Ishikawa (cell line): ENCODE results near the gene THAP8.

Source experiments
- CEBPB ChIP-seq: IDR thresholded peaks from 2 replicates; pipeline ENCODE4 v1.6.1; 2012
- CREB1 ChIP-seq: IDR thresholded peaks from 2 replicates; pipeline ENCODE4 v1.6.1; 2012; ENCODE audit warnings: low read depth
- EGR1 ChIP-seq: IDR thresholded peaks from 2 replicates; pipeline ENCODE4 v1.6.1; 2012
- EP300 ChIP-seq: IDR thresholded peaks from 2 replicates; pipeline ENCODE4 v1.6.1; 2012; ENCODE audit warnings: borderline replicate concordance
- FOXM1 ChIP-seq: IDR thresholded peaks from 2 replicates; pipeline ENCODE4 v1.6.1; 2012; ENCODE audit warnings: low read depth, borderline replicate concordance
- MAX ChIP-seq: IDR thresholded peaks from 2 replicates; pipeline ENCODE4 v1.6.1; 2012
- NFIC ChIP-seq: IDR thresholded peaks from 2 replicates; pipeline ENCODE4 v1.6.1; 2012
- RAD21 ChIP-seq: IDR thresholded peaks from 2 replicates; pipeline ENCODE4 v1.6.1; 2012; ENCODE audit warnings: low read depth
- REST ChIP-seq: IDR thresholded peaks from 2 replicates; pipeline ENCODE4 v1.6.1; 2012; ENCODE audit warnings: low read depth, mild to moderate bottlenecking
- TAF1 ChIP-seq: IDR thresholded peaks from 2 replicates; pipeline ENCODE4 v1.6.1; 2012; ENCODE audit warnings: low read depth, mild to moderate bottlenecking
- TCF12 ChIP-seq: IDR thresholded peaks from 2 replicates; pipeline ENCODE4 v1.6.1; 2012; ENCODE audit warnings: low read depth
- TEAD4 ChIP-seq: IDR thresholded peaks from 2 replicates; pipeline ENCODE4 v1.6.1; 2012
- USF1 ChIP-seq: IDR thresholded peaks from 2 replicates; pipeline ENCODE4 v1.6.1; 2012
- YY1 ChIP-seq: IDR thresholded peaks from 2 replicates; pipeline ENCODE4 v1.6.1; 2012; ENCODE audit warnings: low read depth
- ZBTB7A ChIP-seq: IDR thresholded peaks from 2 replicates; pipeline ENCODE4 v1.6.1; 2012; ENCODE audit warnings: low read depth

The THAP8 gene

GRCh38 chr19:36006955-36007354, 47.1 kb downstream of the THAP8 start:
- no peak for TF ChIP-seq ZBTB7A
- no peak for TF ChIP-seq YY1
- TF ChIP-seq TCF12 = no peak
- TF ChIP-seq TEAD4 = no peak
- no peak for TF ChIP-seq CEBPB
- no peak for TF ChIP-seq MAX
- TF ChIP-seq RAD21 = no peak
- TF ChIP-seq TAF1 = no peak
- TF ChIP-seq CREB1 = no peak
- TF ChIP-seq REST = no peak
- no peak for TF ChIP-seq FOXM1
- TF ChIP-seq USF1 = no peak
- no peak for TF ChIP-seq NFIC
- TF ChIP-seq EP300 = no peak
- no peak for TF ChIP-seq EGR1

- TF ChIP-seq NFIC (no peak), FOXM1 (no peak), USF1 (no peak), TEAD4 (no peak), REST (no peak), YY1 (no peak), EGR1 (no peak), MAX (no peak), RAD21 (no peak), EP300 (no peak), TAF1 (no peak), CEBPB (no peak), TCF12 (no peak), CREB1 (no peak), ZBTB7A (no peak)
Observed at GRCh38 chr19:36003284-36003683, 50.8 kb downstream of the THAP8 start.

GRCh38 chr19:36001605-36002004, 52.5 kb downstream of the THAP8 start:
- TF ChIP-seq TEAD4 (no peak), EGR1 (no peak), TCF12 (no peak), CEBPB (no peak), RAD21 (no peak), MAX (no peak), FOXM1 (no peak), USF1 (no peak), REST (no peak), TAF1 (no peak), EP300 (no peak), CREB1 (no peak), ZBTB7A (no peak), NFIC (no peak)

GRCh38 chr19:35996777-35997176, 57.3 kb downstream of the THAP8 start:
- TF ChIP-seq NFIC (no peak), REST (no peak), USF1 (no peak), MAX (no peak), FOXM1 (no peak), YY1 (no peak), EGR1 (no peak), TAF1 (no peak), CEBPB (no peak), RAD21 (no peak), ZBTB7A (no peak), TCF12 (no peak), TEAD4 (no peak)
